Measurements from ENCODE around the gene SPATS1. TPM values are rescaled to one million over a fixed set of nuclear protein-coding genes. Genes with fewer than 3 reads are reported as not detected.

The SPATS1 gene
- polyA plus RNA-seq, 3 donors = not detected

- 97% methylated on average over 3 of the region's 3 CpGs for WGBS (ENCODE audit: insufficient coverage)
- Histone ChIP-seq H3K36me3 (replicated peaks in 1 of 2; ENCODE audit: control insufficient read depth in 1 of 2, insufficient read depth in 2 of 2, low read length in 2 of 2) (peaks cover 50 to 64% of the 10 kb centered on the region in 2 donors), H3K4me1 (ENCODE audit: control insufficient read depth in 1 of 2, insufficient read depth in 2 of 2, low read length in 2 of 2) (peaks cover 8% of the 10 kb centered on the region in 2 donors), H3K79me2 (ENCODE audit: insufficient read depth, low read length) (peaks cover 14% of the 10 kb centered on the region), H3K9ac (ENCODE audit: insufficient read depth, low read length, poor library complexity, severe bottlenecking) (no peak overlapping the region), H2AFZ (ENCODE audit: insufficient read depth, low read depth, low read length, poor library complexity, severe bottlenecking) (no peak overlapping the region), H3K27me3 (ENCODE audit: control insufficient read depth in 2 of 2, insufficient read depth in 2 of 2, low read length in 2 of 2) (no peaks in the 10 kb centered on the region), H3K9me3 (replicated peaks in 1 of 2; ENCODE audit: control insufficient read depth in 1 of 2, insufficient read depth in 1 of 2, low read length in 2 of 2) (no peaks in the 10 kb centered on the region), H3K27ac (ENCODE audit: low read depth in 1 of 2, low read length in 2 of 2) (no peak overlapping the region), H3K4me3 (replicated peaks in 1 of 3; ENCODE audit: low read depth in 2 of 3, low read length in 3 of 3) (no peak overlapping the region), H4K20me1 (ENCODE audit: insufficient read depth, low read length) (no peaks in the 10 kb centered on the region), H3K4me2 (replicated peaks; ENCODE audit: extremely low read depth, low read length, poor library complexity, severe bottlenecking) (no peak overlapping the region)
- Mint-ChIP-seq H3K27me3 (ENCODE audit: low read depth in 3 of 3) (no peaks in the 10 kb centered on the region), H3K36me3 (peaks cover 53 to 59% of the 10 kb centered on the region in 2 donors), H3K4me1 (peaks cover 16% of the 10 kb centered on the region), H3K27ac (no peak overlapping the region), H3K4me3 (no peak overlapping the region), H3K9me3 (peaks cover 0 to 3% (median 0%) of the 10 kb centered on the region in 7 donors)
- no peak for DNase-seq
- TF ChIP-seq, protein P1, sequence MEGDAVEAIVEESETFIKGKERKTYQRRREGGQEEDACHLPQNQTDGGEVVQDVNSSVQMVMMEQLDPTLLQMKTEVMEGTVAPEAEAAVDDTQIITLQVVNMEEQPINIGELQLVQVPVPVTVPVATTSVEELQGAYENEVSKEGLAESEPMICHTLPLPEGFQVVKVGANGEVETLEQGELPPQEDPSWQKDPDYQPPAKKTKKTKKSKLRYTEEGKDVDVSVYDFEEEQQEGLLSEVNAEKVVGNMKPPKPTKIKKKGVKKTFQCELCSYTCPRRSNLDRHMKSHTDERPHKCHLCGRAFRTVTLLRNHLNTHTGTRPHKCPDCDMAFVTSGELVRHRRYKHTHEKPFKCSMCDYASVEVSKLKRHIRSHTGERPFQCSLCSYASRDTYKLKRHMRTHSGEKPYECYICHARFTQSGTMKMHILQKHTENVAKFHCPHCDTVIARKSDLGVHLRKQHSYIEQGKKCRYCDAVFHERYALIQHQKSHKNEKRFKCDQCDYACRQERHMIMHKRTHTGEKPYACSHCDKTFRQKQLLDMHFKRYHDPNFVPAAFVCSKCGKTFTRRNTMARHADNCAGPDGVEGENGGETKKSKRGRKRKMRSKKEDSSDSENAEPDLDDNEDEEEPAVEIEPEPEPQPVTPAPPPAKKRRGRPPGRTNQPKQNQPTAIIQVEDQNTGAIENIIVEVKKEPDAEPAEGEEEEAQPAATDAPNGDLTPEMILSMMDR (IDR thresholded peaks at IDR 0.05) = no peak
- intact Hi-C loops (cut with micrococcal nuclease) = loop anchor here (5.0 kb wide), 1 partner anchor 43 kb away; the partner anchor contains the start of gene NFKBIE (in 2 of the 2)
These were observed 32.2 kb upstream of the SPATS1 start for GRCh38 chr6:44310241-44310640.

DNA sequence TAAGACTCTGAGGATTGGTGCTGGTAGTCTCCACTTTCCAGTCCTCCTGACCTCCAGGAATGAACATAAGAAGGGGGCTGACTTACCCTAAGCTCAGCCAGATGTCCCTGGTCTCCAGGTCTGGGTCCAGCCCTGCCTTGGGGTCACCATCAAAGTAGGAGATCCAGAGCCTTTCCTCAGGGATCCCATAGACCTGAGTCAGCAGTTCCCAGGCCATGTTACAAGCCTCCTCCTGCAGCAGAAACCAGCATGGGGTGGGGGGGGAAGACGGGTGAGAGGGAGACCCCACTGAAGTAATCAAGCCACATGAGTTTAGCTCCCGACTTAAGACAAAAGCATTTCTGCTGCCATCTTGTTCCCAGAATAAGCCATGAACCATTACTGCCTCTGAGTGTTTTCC is 31.1 kb upstream of the SPATS1 start:
- Mint-ChIP-seq H3K4me3 (no peak overlapping the region), H3K36me3 (peaks cover 46 to 49% of the 10 kb centered on the region in 2 donors), H3K27me3 (ENCODE audit: low read depth in 3 of 3) (peaks cover 0 to under 1% (median 0%) of the 10 kb centered on the region in 3 donors), H3K4me1 (peaks cover 23% of the 10 kb centered on the region), H3K9me3 (peaks cover 0 to 3% (median 0%) of the 10 kb centered on the region in 7 donors), H3K27ac (peak overlapping the region in 1 of 7 donors; percentile 22)
- H3K79me2 ChIP-seq (ENCODE audit: insufficient read depth, low read length) = peaks cover 14% of the 10 kb centered on the region
- TF ChIP-seq, protein P1 (IDR thresholded peaks at IDR 0.05) = no peak
- no peak overlapping the region for H3K4me3 ChIP-seq (replicated peaks in 1 of 3; ENCODE audit: low read depth in 2 of 3, low read length in 3 of 3)
- H3K9ac ChIP-seq (ENCODE audit: insufficient read depth, low read length, poor library complexity, severe bottlenecking) = no peak overlapping the region
- no peak overlapping the region for H2AFZ ChIP-seq (ENCODE audit: insufficient read depth, low read depth, low read length, poor library complexity, severe bottlenecking)
- no peak for DNase-seq
- no peaks in the 10 kb centered on the region for H3K9me3 ChIP-seq (replicated peaks in 1 of 2; ENCODE audit: control insufficient read depth in 1 of 2, insufficient read depth in 1 of 2, low read length in 2 of 2)
- no peaks in the 10 kb centered on the region for H4K20me1 ChIP-seq (ENCODE audit: insufficient read depth, low read length)
- H3K36me3 ChIP-seq (replicated peaks in 1 of 2; ENCODE audit: control insufficient read depth in 1 of 2, insufficient read depth in 2 of 2, low read length in 2 of 2) = peaks cover 39 to 53% of the 10 kb centered on the region in 2 donors
- no CpG with 5 or more reads among the region's 2 CpGs for WGBS (ENCODE audit: insufficient coverage)
- H3K4me1 ChIP-seq (ENCODE audit: control insufficient read depth in 1 of 2, insufficient read depth in 2 of 2, low read length in 2 of 2) = peaks cover 12 to 15% of the 10 kb centered on the region in 2 donors
- H3K27me3 ChIP-seq (ENCODE audit: control insufficient read depth in 2 of 2, insufficient read depth in 2 of 2, low read length in 2 of 2) = peaks cover 0 to under 1% of the 10 kb centered on the region in 2 donors
- H3K27ac ChIP-seq (ENCODE audit: low read depth in 1 of 2, low read length in 2 of 2) = peak overlapping the region in 1 of 2 donors; percentile 28
- intact Hi-C loops (cut with micrococcal nuclease) = loop anchor here (5.0 kb wide), 1 partner anchor 44 kb away; the partner anchor contains the start of gene NFKBIE (in 2 of the 2)
- no peak overlapping the region for H3K4me2 ChIP-seq (replicated peaks; ENCODE audit: extremely low read depth, low read length, poor library complexity, severe bottlenecking)

All from CD14-positive monocyte (primary cell).